Neural cell (in vitro differentiated cells): ENCODE data around the gene RNASEH1. TPM values are rescaled to one million over a fixed set of nuclear protein-coding genes. Genes with fewer than 3 reads are reported as not detected.
"Not testable (repeated sequence)": the region's sequence is repeated elsewhere in the genome, so short reads cannot be mapped to it uniquely, and the experiment has no call there.

Source experiments
- H2AFZ ChIP-seq: fragments of 200-600, 300-800 bp; sonication (generic), shearing (Covaris generic); 2 replicates; pipeline ENCODE4 v1.6.0; 2014; ENCODE audit warnings: low read depth, mild to moderate bottlenecking, antibody characterized with exemption, low read length, moderate library complexity
- H3F3A ChIP-seq: fragments of 200-600 bp; shearing (Covaris generic); 2 replicates; pipeline ENCODE4 v1.6.1; 2016; ENCODE audit warnings: mild to moderate bottlenecking, moderate library complexity, mixed read lengths, antibody characterized with exemption, low read length; ENCODE audit not compliant: insufficient read depth, poor library complexity, severe bottlenecking
- H3K27ac ChIP-seq: fragments of 200-600, 300-800 bp; sonication (generic), shearing (Covaris generic); 2 replicates; pipeline ENCODE4 v1.5.1; 2014; ENCODE audit warnings: mild to moderate bottlenecking, low read length, moderate library complexity
- H3K27me3 ChIP-seq: fragments of 300-800, 200-600 bp; sonication (generic), shearing (Covaris generic); 2 replicates; pipeline ENCODE4 v1.6.0; 2014; ENCODE audit warnings: mild to moderate bottlenecking, low read depth, low read length, moderate library complexity; ENCODE audit not compliant: insufficient read depth
- H3K36me3 ChIP-seq: fragments of 300-800, 200-600 bp; sonication (generic), shearing (Covaris generic); 2 replicates; pipeline ENCODE4 v1.5.1; 2014; ENCODE audit warnings: mild to moderate bottlenecking, antibody characterized with exemption, low read length, moderate library complexity; ENCODE audit not compliant: insufficient read depth
- H3K4me2 ChIP-seq: fragments of 300-800, 200-600 bp; sonication (generic), shearing (Covaris generic); 2 replicates; pipeline ENCODE4 v1.6.0; 2014; ENCODE audit warnings: mild to moderate bottlenecking, low read length
- H3K4me3 ChIP-seq: fragments of 300-800, 200-600 bp; sonication (generic), shearing (Covaris generic); 2 replicates; pipeline ENCODE4 v1.5.1; 2014; ENCODE audit warnings: mild to moderate bottlenecking, low read length, moderate library complexity
- H3K79me2 ChIP-seq: fragments of 200-600 bp; shearing (Covaris generic); replicated peaks from 2 replicates; pipeline ENCODE4 v1.6.0; 2014; ENCODE audit warnings: mild to moderate bottlenecking, low read length, moderate library complexity; ENCODE audit not compliant: insufficient read depth
- H3K9ac ChIP-seq: fragments of 300-800, 200-600 bp; sonication (generic), shearing (Covaris generic); 2 replicates; pipeline ENCODE4 v1.6.1; 2016; ENCODE audit warnings: mild to moderate bottlenecking, low read length, mixed read lengths
- H3K9me2 ChIP-seq: fragments of 200-600 bp; shearing (Covaris generic); 2 replicates; pipeline ENCODE4 v1.6.1; 2016; ENCODE audit warnings: mild to moderate bottlenecking, low read length, mixed read lengths; ENCODE audit not compliant: insufficient read depth
- H3K9me3 ChIP-seq: fragments of 200-600, 300-800 bp; sonication (generic), shearing (Covaris generic); 2 replicates; pipeline ENCODE4 v1.6.1; 2016; ENCODE audit warnings: mild to moderate bottlenecking, mixed run types, low read length, moderate library complexity, mixed read lengths
- H4K20me1 ChIP-seq: fragments of 200-600 bp; shearing (Covaris generic); 2 replicates; pipeline ENCODE4 v1.6.1; 2016; ENCODE audit warnings: mild to moderate bottlenecking, mixed run types; ENCODE audit not compliant: insufficient read depth
- EP300 ChIP-seq: fragments of 450-650 bp; conservative IDR thresholded peaks from 2 replicates; pipeline ENCODE4 v1.6.1; 2014; ENCODE audit warnings: antibody characterized with exemption, mild to moderate bottlenecking, moderate library complexity; ENCODE audit not compliant: poor library complexity, severe bottlenecking
- EZH2 ChIP-seq: fragments of 200-600, 300-800 bp; shearing (Covaris generic), sonication (generic); IDR thresholded peaks from 2 replicates; pipeline ENCODE4 v1.6.1; 2014; ENCODE audit warnings: antibody characterized with exemption, low read length, borderline replicate concordance, mild to moderate bottlenecking; ENCODE audit not compliant: insufficient read depth, poor library complexity, severe bottlenecking
- MXI1 ChIP-seq: fragments of 450-650 bp; conservative IDR thresholded peaks from 2 replicates; pipeline ENCODE4 v1.6.1; 2014; ENCODE audit warnings: antibody characterized with exemption, mild to moderate bottlenecking; ENCODE audit not compliant: poor library complexity, severe bottlenecking
- POLR2AphosphoS5 ChIP-seq: IDR thresholded peaks from 2 replicates; pipeline ENCODE4 v1.6.1; 2012
- RAD21 ChIP-seq: fragments of 450-650 bp; conservative IDR thresholded peaks from 2 replicates; pipeline ENCODE4 v1.6.1; 2014; ENCODE audit warnings: antibody characterized with exemption, mild to moderate bottlenecking, moderate library complexity
- SMC3 ChIP-seq: fragments of 450-650 bp; conservative IDR thresholded peaks from 2 replicates; pipeline ENCODE4 v1.6.1; 2014; ENCODE audit warnings: antibody characterized with exemption, mild to moderate bottlenecking, moderate library complexity; ENCODE audit not compliant: poor library complexity
- TAF1 ChIP-seq: IDR thresholded peaks from 2 replicates; pipeline ENCODE4 v1.6.1; 2012; ENCODE audit warnings: low read depth
- polyA plus RNA-seq: library from polyadenylated mRNA; depleted of rRNA; stranded (reverse); fragments of >200 nt; gene quantifications from 2 replicates; pipeline ENCODE4 v1.2.3, GENCODE V29; 2014
- TF ChIP-seq, protein P1 (sequence below): fragments of 450-650 bp; IDR thresholded peaks from 2 replicates; pipeline ENCODE4 v1.5.1; 2014; ENCODE audit warnings: antibody characterized with exemption, mild to moderate bottlenecking, moderate library complexity; ENCODE audit not compliant: poor library complexity, severe bottlenecking
- TF ChIP-seq, protein P2 (sequence below): IDR thresholded peaks from 2 replicates; pipeline ENCODE4 v1.6.1; 2012; ENCODE audit warnings: borderline replicate concordance

The RNASEH1 gene
- polyA plus RNA-seq, 1 donor from 2014 or later: 23.4 TPM

DNA sequence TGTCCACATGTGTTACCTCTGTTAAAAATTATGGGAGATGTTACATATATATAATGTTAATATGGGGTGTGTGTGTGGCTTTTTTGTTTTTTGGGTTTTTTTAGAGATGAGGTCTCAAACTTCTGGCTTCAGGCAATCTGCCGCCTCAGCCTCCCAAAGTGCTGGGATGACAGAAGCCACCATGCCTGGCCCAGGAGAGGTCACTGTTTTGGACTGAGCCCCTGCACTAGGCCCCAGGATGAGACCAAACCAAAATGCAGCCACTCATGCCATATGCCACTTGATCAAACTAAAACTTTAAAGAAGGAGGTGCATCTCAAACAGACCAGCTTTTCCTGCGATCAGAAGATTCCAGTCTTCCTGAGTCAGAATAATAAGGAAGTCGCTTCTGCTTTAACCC lies 41.3 kb downstream of the RNASEH1 start:
- Histone ChIP-seq H3K27ac (no peak overlapping the region), H3K36me3 (no peaks in the 10 kb centered on the region), H3K27me3 (no peaks in the 10 kb centered on the region), H3K9me3 (no peaks in the 10 kb centered on the region), H3K9me2 (no peaks in the 10 kb centered on the region), H3K9ac (no peak overlapping the region), H3K4me2 (no peak overlapping the region), H3F3A (no peaks in the 10 kb centered on the region), H2AFZ (no peak overlapping the region), H3K4me3 (no peak overlapping the region), H3K79me2 (no peaks in the 10 kb centered on the region), H4K20me1 (no peaks in the 10 kb centered on the region)
- no peak for TF ChIP-seq RAD21
- TF ChIP-seq EZH2: no peak
- TF ChIP-seq TAF1: no peak
- TF ChIP-seq SMC3: no peak
- TF ChIP-seq POLR2AphosphoS5: no peak
- TF ChIP-seq, protein P1, sequence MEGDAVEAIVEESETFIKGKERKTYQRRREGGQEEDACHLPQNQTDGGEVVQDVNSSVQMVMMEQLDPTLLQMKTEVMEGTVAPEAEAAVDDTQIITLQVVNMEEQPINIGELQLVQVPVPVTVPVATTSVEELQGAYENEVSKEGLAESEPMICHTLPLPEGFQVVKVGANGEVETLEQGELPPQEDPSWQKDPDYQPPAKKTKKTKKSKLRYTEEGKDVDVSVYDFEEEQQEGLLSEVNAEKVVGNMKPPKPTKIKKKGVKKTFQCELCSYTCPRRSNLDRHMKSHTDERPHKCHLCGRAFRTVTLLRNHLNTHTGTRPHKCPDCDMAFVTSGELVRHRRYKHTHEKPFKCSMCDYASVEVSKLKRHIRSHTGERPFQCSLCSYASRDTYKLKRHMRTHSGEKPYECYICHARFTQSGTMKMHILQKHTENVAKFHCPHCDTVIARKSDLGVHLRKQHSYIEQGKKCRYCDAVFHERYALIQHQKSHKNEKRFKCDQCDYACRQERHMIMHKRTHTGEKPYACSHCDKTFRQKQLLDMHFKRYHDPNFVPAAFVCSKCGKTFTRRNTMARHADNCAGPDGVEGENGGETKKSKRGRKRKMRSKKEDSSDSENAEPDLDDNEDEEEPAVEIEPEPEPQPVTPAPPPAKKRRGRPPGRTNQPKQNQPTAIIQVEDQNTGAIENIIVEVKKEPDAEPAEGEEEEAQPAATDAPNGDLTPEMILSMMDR: no peak
- TF ChIP-seq, protein P2, sequence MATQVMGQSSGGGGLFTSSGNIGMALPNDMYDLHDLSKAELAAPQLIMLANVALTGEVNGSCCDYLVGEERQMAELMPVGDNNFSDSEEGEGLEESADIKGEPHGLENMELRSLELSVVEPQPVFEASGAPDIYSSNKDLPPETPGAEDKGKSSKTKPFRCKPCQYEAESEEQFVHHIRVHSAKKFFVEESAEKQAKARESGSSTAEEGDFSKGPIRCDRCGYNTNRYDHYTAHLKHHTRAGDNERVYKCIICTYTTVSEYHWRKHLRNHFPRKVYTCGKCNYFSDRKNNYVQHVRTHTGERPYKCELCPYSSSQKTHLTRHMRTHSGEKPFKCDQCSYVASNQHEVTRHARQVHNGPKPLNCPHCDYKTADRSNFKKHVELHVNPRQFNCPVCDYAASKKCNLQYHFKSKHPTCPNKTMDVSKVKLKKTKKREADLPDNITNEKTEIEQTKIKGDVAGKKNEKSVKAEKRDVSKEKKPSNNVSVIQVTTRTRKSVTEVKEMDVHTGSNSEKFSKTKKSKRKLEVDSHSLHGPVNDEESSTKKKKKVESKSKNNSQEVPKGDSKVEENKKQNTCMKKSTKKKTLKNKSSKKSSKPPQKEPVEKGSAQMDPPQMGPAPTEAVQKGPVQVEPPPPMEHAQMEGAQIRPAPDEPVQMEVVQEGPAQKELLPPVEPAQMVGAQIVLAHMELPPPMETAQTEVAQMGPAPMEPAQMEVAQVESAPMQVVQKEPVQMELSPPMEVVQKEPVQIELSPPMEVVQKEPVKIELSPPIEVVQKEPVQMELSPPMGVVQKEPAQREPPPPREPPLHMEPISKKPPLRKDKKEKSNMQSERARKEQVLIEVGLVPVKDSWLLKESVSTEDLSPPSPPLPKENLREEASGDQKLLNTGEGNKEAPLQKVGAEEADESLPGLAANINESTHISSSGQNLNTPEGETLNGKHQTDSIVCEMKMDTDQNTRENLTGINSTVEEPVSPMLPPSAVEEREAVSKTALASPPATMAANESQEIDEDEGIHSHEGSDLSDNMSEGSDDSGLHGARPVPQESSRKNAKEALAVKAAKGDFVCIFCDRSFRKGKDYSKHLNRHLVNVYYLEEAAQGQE: no peak
- TF ChIP-seq EP300: no peak

DNA sequence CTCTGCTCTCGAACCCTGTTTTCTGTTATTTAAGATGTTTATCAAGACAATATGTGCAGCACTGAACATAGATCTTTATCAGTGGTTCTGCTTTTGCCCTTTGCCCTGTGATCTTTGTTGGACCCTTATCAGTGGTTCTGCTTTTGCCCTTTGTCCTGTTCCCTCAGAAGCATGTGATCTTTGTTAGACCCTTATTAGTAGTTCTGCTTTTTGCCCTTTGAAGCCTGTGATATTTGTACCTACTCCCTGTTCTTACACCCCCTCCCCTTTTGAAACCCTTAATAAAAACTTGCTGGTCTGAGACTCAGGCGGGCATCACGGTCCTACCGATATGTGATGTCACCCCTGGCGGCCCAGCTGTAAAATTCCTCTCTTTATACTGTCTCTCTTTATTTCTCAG lies 42.7 kb downstream of the RNASEH1 start:
- H3K9me3 ChIP-seq, H3K9ac ChIP-seq, H3K36me3 ChIP-seq: not testable (repeated sequence)

DNA sequence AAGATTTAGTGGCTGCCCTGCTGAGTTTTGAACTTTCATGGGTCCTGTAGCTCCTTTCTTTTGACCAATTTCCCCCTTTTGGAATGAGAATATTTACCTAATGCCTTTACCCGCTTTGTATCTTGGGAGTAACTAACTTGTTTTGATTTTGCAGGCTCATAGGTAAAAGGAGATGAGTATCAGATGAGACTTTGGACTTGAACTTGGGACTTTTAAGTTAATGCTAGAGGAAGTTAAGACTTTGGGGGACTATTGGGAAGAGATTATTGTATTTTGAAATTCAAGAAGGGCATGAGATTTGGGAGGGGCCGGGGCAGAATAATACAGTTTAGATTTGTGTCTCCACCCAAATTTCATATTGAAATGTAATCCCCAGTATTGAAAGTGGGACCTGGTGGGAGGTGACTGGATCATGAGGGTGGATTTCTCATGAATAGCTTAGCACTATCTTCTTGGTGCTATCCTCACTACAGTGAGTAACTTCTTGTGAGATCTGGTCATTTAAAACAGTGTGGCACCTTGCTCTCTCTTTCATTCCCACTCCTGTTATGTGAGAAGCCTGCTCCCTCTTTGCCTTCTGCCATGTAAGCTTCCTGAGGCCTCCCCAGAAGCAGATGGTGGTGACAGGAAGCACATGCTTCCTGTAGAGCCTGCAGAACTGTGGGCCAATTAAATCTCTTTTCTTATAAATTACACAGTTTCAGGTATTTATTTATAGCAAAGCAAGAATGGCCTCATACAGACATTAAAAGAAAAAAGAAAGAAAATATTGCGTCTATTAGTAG lies 44.9 kb downstream of the RNASEH1 start:
- H3F3A ChIP-seq: no peaks in the 10 kb centered on the region
- H3K27me3 ChIP-seq: no peaks in the 10 kb centered on the region
- H4K20me1 ChIP-seq: no peaks in the 10 kb centered on the region
- no peak for TF ChIP-seq EZH2
- TF ChIP-seq, protein P2: no peak
- TF ChIP-seq MXI1: no peak
- TF ChIP-seq RAD21: no peak
- no peak for TF ChIP-seq POLR2AphosphoS5
- TF ChIP-seq EP300: no peak
- TF ChIP-seq TAF1: no peak
- TF ChIP-seq, protein P1: no peak
- no peak for TF ChIP-seq SMC3
- no peak overlapping the region for H3K9ac ChIP-seq
- no peak overlapping the region for H2AFZ ChIP-seq
- H3K9me3 ChIP-seq: no peaks in the 10 kb centered on the region
- no peak overlapping the region for H3K27ac ChIP-seq
- H3K36me3 ChIP-seq: no peaks in the 10 kb centered on the region
- H3K4me3 ChIP-seq: no peak overlapping the region
- H3K79me2 ChIP-seq: no peaks in the 10 kb centered on the region
- no peaks in the 10 kb centered on the region for H3K9me2 ChIP-seq
- no peak overlapping the region for H3K4me2 ChIP-seq

More for the DNA sequence above, 42.7 kb downstream of the RNASEH1 start:
- not testable (repeated sequence) for H3K79me2 ChIP-seq, H3K4me2 ChIP-seq, H3K4me3 ChIP-seq, H3K9me2 ChIP-seq, H2AFZ ChIP-seq, H3K27ac ChIP-seq, H4K20me1 ChIP-seq, H3F3A ChIP-seq, H3K27me3 ChIP-seq
